Hepatocyte (in vitro differentiated cells): ENCODE data around the gene LDB2. TPM values are rescaled to one million over a fixed set of nuclear protein-coding genes. Genes with fewer than 3 reads are reported as not detected.

Source experiments
- DNase-seq: peaks from one replicate; pipeline ENCODE4 v3.0.0-alpha.2; 2016; ENCODE audit warnings: low spot score
- H2AFZ ChIP-seq: fragments of 200-600 bp; sonication (generic); 2 replicates; pipeline ENCODE4 v1.6.0; 2016; ENCODE audit warnings: antibody characterized with exemption, mild to moderate bottlenecking
- H3K27ac ChIP-seq: fragments of 200-600 bp; sonication (generic); 2 replicates; pipeline ENCODE4 v1.5.1; 2016; ENCODE audit warnings: mild to moderate bottlenecking
- H3K27me3 ChIP-seq: fragments of 200-600 bp; sonication (generic); 2 replicates; pipeline ENCODE4 v1.6.1; 2016
- H3K36me3 ChIP-seq: fragments of 200-600 bp; sonication (generic); replicated peaks from 2 replicates; pipeline ENCODE4 v1.5.1; 2016; ENCODE audit warnings: low read depth; ENCODE audit not compliant: insufficient read depth
- H3K4me1 ChIP-seq: fragments of 200-600 bp; sonication (generic); 2 replicates; pipeline ENCODE4 v1.5.1; 2016; ENCODE audit warnings: mild to moderate bottlenecking, moderate library complexity; ENCODE audit not compliant: insufficient read depth
- H3K4me2 ChIP-seq: fragments of 200-600 bp; sonication (generic); 2 replicates; pipeline ENCODE4 v1.6.0; 2016
- H3K4me3 ChIP-seq: fragments of 200-600 bp; sonication (generic); 2 replicates; pipeline ENCODE4 v1.5.1; 2016; ENCODE audit warnings: mild to moderate bottlenecking
- H3K79me2 ChIP-seq: fragments of 200-600 bp; sonication (generic); 2 replicates; pipeline ENCODE4 v1.6.0; 2017; ENCODE audit warnings: mild to moderate bottlenecking
- H3K9me2 ChIP-seq: fragments of 200-600 bp; sonication (generic); replicated peaks from 2 replicates; pipeline ENCODE4 v1.6.0; 2017; ENCODE audit warnings: mild to moderate bottlenecking; ENCODE audit not compliant: insufficient read depth
- H3K9me3 ChIP-seq: fragments of 200-600 bp; sonication (generic); 2 replicates; pipeline ENCODE4 v1.5.1; 2016; ENCODE audit warnings: low read depth, mild to moderate bottlenecking
- H4K20me1 ChIP-seq: fragments of 200-600 bp; sonication (generic); 2 replicates; pipeline ENCODE4 v1.6.0; 2016; ENCODE audit warnings: mild to moderate bottlenecking; ENCODE audit not compliant: insufficient read depth, poor library complexity, severe bottlenecking
- CTCF ChIP-seq: fragments of 200-600 bp; sonication (generic); IDR thresholded peaks from 2 replicates; pipeline ENCODE4 v1.5.1; 2016; ENCODE audit warnings: antibody characterized with exemption, mild to moderate bottlenecking; ENCODE audit not compliant: poor library complexity
- EZH2 ChIP-seq: fragments of 200-600 bp; sonication (generic); IDR thresholded peaks from 2 replicates; pipeline ENCODE4 v1.6.1; 2016; ENCODE audit warnings: antibody characterized with exemption, mild to moderate bottlenecking, borderline replicate concordance
- EZH2phosphoT487 ChIP-seq: fragments of 200-600 bp; sonication (generic); IDR thresholded peaks from one replicate; pipeline ENCODE4 v1.6.1; 2018; ENCODE audit warnings: antibody characterized with exemption, mild to moderate bottlenecking, low read depth, moderate library complexity; ENCODE audit not compliant: unreplicated experiment, severe bottlenecking
- WGBS: methylation state at CpG from one replicate; pipeline ENCODE4 v1.1.6; 2016; ENCODE audit warnings: low lambda C conversion rate; ENCODE audit errors: missing lambda C conversion rate; 5-methylcytosine and 5-hydroxymethylcytosine counted together
- polyA plus RNA-seq: library from polyadenylated mRNA; unstranded; fragments of >200 nt; fragmentation: Nextera tagmentation; extraction: Ambion mirVana; gene quantifications from 2 replicates; pipeline ENCODE4 v1.2.1, GENCODE V29; 2016
- total RNA-seq: library from RNA; depleted of rRNA; stranded (reverse); fragments of >200 nt; gene quantifications from 2 replicates; pipeline ENCODE4 v1.2.3, GENCODE V29; 2014

The LDB2 gene
- total and polyA plus RNA-seq, 2 experiments from 2014 or later: 8.7 to 20.3 TPM

- no peak overlapping the region for H3K4me2 ChIP-seq
- H3K4me1 ChIP-seq: peaks cover 13% of the 10 kb centered on the region
- no peak for DNase-seq
Observed at GRCh38 chr4:16846540-16847117, 51.8 kb downstream of the LDB2 start.

GRCh38 chr4:16844816-16845586 is 53.4 kb downstream of the LDB2 start:
- H3K4me1 ChIP-seq: peaks cover 13% of the 10 kb centered on the region
- H3K9me2 ChIP-seq: no peaks in the 10 kb centered on the region
- 40% methylated on average over 6 of the region's 6 CpGs for WGBS
- no peak overlapping the region for H2AFZ ChIP-seq
- peak overlapping the region; percentile 41 for H3K27ac ChIP-seq
- peak overlapping the region; percentile 33 for H3K4me2 ChIP-seq
- H3K9me3 ChIP-seq: no peaks in the 10 kb centered on the region
- no peaks in the 10 kb centered on the region for H3K36me3 ChIP-seq
- no peak for DNase-seq
- H3K4me3 ChIP-seq: no peak overlapping the region
- no peaks in the 10 kb centered on the region for H3K79me2 ChIP-seq
- H4K20me1 ChIP-seq: no peaks in the 10 kb centered on the region
- no peak for TF ChIP-seq EZH2
- TF ChIP-seq EZH2phosphoT487: no peak
- TF ChIP-seq CTCF: no peak
- no peaks in the 10 kb centered on the region for H3K27me3 ChIP-seq

More at GRCh38 chr4:16846540-16847117, 51.8 kb downstream of the LDB2 start:
- Histone ChIP-seq H3K36me3 (no peaks in the 10 kb centered on the region), H4K20me1 (no peaks in the 10 kb centered on the region), H3K4me3 (no peak overlapping the region), H3K79me2 (no peaks in the 10 kb centered on the region), H3K27me3 (no peaks in the 10 kb centered on the region), H3K9me3 (no peaks in the 10 kb centered on the region), H3K9me2 (no peaks in the 10 kb centered on the region), H2AFZ (no peak overlapping the region), H3K27ac (no peak overlapping the region)
- 82% methylated on average over 2 of the region's 2 CpGs for WGBS
- TF ChIP-seq CTCF (no peak), EZH2phosphoT487 (no peak), EZH2 (no peak)

GRCh38 chr4:16843831-16844508 is 54.5 kb downstream of the LDB2 start:
- H3K27ac ChIP-seq: peak overlapping the region; percentile 41

More at GRCh38 chr4:16843831-16844508, 54.5 kb downstream of the LDB2 start:
- TF ChIP-seq EZH2: no peak
- TF ChIP-seq EZH2phosphoT487: no peak
- TF ChIP-seq CTCF: no peak
- Histone ChIP-seq H3K9me3 (no peaks in the 10 kb centered on the region), H3K36me3 (no peaks in the 10 kb centered on the region), H3K4me1 (peaks cover 13% of the 10 kb centered on the region), H3K4me3 (no peak overlapping the region), H3K79me2 (no peaks in the 10 kb centered on the region), H4K20me1 (no peaks in the 10 kb centered on the region), H3K4me2 (peak overlapping the region; percentile 33), H3K9me2 (no peaks in the 10 kb centered on the region), H3K27me3 (no peaks in the 10 kb centered on the region), H2AFZ (no peak overlapping the region)
- DNase-seq: peak; percentile 34
- 93% methylated on average over 6 of the region's 6 CpGs for WGBS
